Measurements from ENCODE around the gene UTP18. TPM values are rescaled to one million over a fixed set of nuclear protein-coding genes. Genes with fewer than 3 reads are reported as not detected.

UTP18 gene
- total and polyA plus RNA-seq, 9 of the 15 experiments (the other 6 are each of a cell fraction or from before 2014, with no cell fraction given), result 31.1 to 99.2 (median 66.7) TPM

- TF ChIP-seq, protein P1, sequence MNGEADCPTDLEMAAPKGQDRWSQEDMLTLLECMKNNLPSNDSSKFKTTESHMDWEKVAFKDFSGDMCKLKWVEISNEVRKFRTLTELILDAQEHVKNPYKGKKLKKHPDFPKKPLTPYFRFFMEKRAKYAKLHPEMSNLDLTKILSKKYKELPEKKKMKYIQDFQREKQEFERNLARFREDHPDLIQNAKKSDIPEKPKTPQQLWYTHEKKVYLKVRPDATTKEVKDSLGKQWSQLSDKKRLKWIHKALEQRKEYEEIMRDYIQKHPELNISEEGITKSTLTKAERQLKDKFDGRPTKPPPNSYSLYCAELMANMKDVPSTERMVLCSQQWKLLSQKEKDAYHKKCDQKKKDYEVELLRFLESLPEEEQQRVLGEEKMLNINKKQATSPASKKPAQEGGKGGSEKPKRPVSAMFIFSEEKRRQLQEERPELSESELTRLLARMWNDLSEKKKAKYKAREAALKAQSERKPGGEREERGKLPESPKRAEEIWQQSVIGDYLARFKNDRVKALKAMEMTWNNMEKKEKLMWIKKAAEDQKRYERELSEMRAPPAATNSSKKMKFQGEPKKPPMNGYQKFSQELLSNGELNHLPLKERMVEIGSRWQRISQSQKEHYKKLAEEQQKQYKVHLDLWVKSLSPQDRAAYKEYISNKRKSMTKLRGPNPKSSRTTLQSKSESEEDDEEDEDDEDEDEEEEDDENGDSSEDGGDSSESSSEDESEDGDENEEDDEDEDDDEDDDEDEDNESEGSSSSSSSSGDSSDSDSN (IDR thresholded peaks at IDR 0.05; ENCODE audit: borderline replicate concordance in 1 of 2, low read depth in 2 of 2, low read length in 2 of 2), result no peak
- TF ChIP-seq STAT5B (CRISPR knock-in tag; IDR thresholded peaks at IDR 0.05) (no peak), ZNF124 (CRISPR knock-in tag; IDR thresholded peaks at IDR 0.05) (no peak), TBP (optimal IDR thresholded peaks at IDR 0.05; ENCODE audit: low read depth, low read length) (peak; percentile 10), SMAD1 (IDR thresholded peaks at IDR 0.05; ENCODE audit: low read depth, low read length, partially characterized antibody) (no peak), ZNF830 (CRISPR knock-in tag; IDR thresholded peaks at IDR 0.05) (no peak), ZNF134 (CRISPR knock-in tag; conservative IDR thresholded peaks at IDR 0.05) (no peak), ZNF76 (CRISPR knock-in tag; IDR thresholded peaks at IDR 0.05; ENCODE audit: borderline replicate concordance) (no peak), ZNF740 (CRISPR knock-in tag; IDR thresholded peaks at IDR 0.05) (no peak), ZNF740 (tag; IDR thresholded peaks at IDR 0.05) (no peak), RBM15 (IDR thresholded peaks at IDR 0.05; ENCODE audit: insufficient read depth, low read length) (no peak), SMARCC2 (IDR thresholded peaks at IDR 0.05; ENCODE audit: low read depth) (no peak), ELF2 (CRISPR knock-in tag; IDR thresholded peaks at IDR 0.05) (no peak), ZNF445 (CRISPR knock-in tag; IDR thresholded peaks at IDR 0.05; ENCODE audit: low read depth) (no peak), POLR3G (IDR thresholded peaks at IDR 0.05; ENCODE audit: extremely low read depth, insufficient read length, insufficient replicate concordance) (no peak), POLR2AphosphoS5 (IDR thresholded peaks at IDR 0.05; ENCODE audit: control insufficient read depth, insufficient read depth, low read depth, low read length) (no peak), JUN (IDR thresholded peaks at IDR 0.05; ENCODE audit: borderline replicate concordance, low read depth, low read length) (no peak), JUN (CRISPR knock-in tag; IDR thresholded peaks at IDR 0.05; ENCODE audit: borderline replicate concordance) (no peak), TBL1XR1 (IDR thresholded peaks at IDR 0.05; ENCODE audit: low read length in 2 of 2) (0 out of 4 replicates have a peak, but pooled peaks of 1 of the 2 experiments have one; percentile 16), ZKSCAN8 (CRISPR knock-in tag; IDR thresholded peaks at IDR 0.05) (no peak), MED1 (CRISPR knock-in tag; IDR thresholded peaks at IDR 0.05; ENCODE audit: borderline replicate concordance) (no peak), POLR3A (IDR thresholded peaks at IDR 0.05; ENCODE audit: borderline replicate concordance, extremely low read depth, insufficient read depth, insufficient read length) (no peak), ZSCAN29 (IDR thresholded peaks at IDR 0.05) (no peak), CHCHD3 (CRISPR knock-in tag; IDR thresholded peaks at IDR 0.05) (no peak), ZEB2 (IDR thresholded peaks at IDR 0.05) (no peak)
- TF ChIP-seq, protein P2, sequence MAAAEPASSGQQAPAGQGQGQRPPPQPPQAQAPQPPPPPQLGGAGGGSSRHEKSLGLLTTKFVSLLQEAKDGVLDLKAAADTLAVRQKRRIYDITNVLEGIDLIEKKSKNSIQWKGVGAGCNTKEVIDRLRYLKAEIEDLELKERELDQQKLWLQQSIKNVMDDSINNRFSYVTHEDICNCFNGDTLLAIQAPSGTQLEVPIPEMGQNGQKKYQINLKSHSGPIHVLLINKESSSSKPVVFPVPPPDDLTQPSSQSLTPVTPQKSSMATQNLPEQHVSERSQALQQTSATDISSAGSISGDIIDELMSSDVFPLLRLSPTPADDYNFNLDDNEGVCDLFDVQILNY (CRISPR knock-in tag; IDR thresholded peaks at IDR 0.05), result no peak
These were observed 948 bp downstream of the UTP18 start (continued) for GRCh38 chr17:51261024-51261963.
